ENCODE data around the gene CHAF1A.

DNA sequence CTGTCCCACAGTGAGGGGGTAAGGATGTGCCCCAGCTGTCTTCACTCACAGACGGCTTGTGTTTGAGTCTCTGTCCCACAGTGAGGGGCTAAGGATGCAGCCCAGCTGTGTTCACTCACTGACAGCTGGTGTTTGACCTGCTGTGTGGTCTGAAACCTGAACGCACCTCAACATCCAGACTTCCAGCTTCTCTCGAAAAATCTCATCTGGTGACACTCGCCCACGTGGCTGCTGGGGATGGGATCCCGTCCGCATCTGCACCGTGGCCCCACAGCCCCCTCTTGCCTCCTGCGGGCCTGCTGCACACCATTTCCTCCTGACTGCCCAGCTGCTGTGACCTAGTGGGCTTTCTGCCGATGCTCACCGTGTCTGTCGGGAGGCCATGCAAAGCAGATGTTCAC is 27.3 kb downstream of the CHAF1A start:
- TF ChIP-seq, protein P1, sequence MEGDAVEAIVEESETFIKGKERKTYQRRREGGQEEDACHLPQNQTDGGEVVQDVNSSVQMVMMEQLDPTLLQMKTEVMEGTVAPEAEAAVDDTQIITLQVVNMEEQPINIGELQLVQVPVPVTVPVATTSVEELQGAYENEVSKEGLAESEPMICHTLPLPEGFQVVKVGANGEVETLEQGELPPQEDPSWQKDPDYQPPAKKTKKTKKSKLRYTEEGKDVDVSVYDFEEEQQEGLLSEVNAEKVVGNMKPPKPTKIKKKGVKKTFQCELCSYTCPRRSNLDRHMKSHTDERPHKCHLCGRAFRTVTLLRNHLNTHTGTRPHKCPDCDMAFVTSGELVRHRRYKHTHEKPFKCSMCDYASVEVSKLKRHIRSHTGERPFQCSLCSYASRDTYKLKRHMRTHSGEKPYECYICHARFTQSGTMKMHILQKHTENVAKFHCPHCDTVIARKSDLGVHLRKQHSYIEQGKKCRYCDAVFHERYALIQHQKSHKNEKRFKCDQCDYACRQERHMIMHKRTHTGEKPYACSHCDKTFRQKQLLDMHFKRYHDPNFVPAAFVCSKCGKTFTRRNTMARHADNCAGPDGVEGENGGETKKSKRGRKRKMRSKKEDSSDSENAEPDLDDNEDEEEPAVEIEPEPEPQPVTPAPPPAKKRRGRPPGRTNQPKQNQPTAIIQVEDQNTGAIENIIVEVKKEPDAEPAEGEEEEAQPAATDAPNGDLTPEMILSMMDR (IDR thresholded peaks at IDR 0.05; ENCODE audit: borderline replicate concordance, extremely low read depth, low read length, poor library complexity, severe bottlenecking): no peak
- no peak for TF ChIP-seq EZH2 (IDR thresholded peaks at IDR 0.05; ENCODE audit: borderline replicate concordance, low read depth, low read length, severe bottlenecking)
